HepG2 (cell line): ENCODE data around the gene DDN. TPM values are rescaled to one million over a fixed set of nuclear protein-coding genes. Genes with fewer than 3 reads are reported as not detected.

Source experiments
- BRD4 ChIP-seq: sonication (generic); formaldehyde crosslinking; IDR thresholded peaks from 2 replicates; pipeline ENCODE4 v1.4.0; 2020; ENCODE audit warnings: missing genetic modification reagents
- CREB1 ChIP-seq, 2 experiments: fragments of 450-650 bp in 1 of 2; IDR thresholded peaks; 2 replicates each; pipeline ENCODE4 v1.6.1; 2016 to 2017; ENCODE audit warnings: control low read depth in 1 of 2, mild to moderate bottlenecking in 1 of 2, missing compliant biosample characterization in 1 of 2, missing genetic modification characterization in 1 of 2
- ELF3 ChIP-seq: IDR thresholded peaks from 2 replicates; pipeline ENCODE4 v1.6.1; 2016; ENCODE audit warnings: missing genetic modification reagents, missing compliant biosample characterization
- LBX2 ChIP-seq: sonication (generic); formaldehyde crosslinking; IDR thresholded peaks from 2 replicates; pipeline ENCODE4 v1.5.0; 2020; ENCODE audit warnings: missing genetic modification reagents, mild to moderate bottlenecking, borderline replicate concordance
- NFIC ChIP-seq: IDR thresholded peaks from 2 replicates; pipeline ENCODE4 v1.6.1; 2012; ENCODE audit warnings: mild to moderate bottlenecking, low read length, inconsistent platforms
- NR2C2 ChIP-seq: sonication (generic); formaldehyde crosslinking; IDR thresholded peaks from 2 replicates; pipeline ENCODE4 v1.4.0; 2020; ENCODE audit warnings: missing genetic modification reagents, mild to moderate bottlenecking, moderate library complexity, borderline replicate concordance
- PREB ChIP-seq: sonication (generic); formaldehyde crosslinking; IDR thresholded peaks from 2 replicates; pipeline ENCODE4 v1.4.0; 2020; ENCODE audit warnings: missing genetic modification reagents
- RNF2 ChIP-seq: fragments of 450-650 bp; conservative IDR thresholded peaks from 2 replicates; pipeline ENCODE4 v1.6.1; 2016; ENCODE audit warnings: low read depth
- RORA ChIP-seq: sonication (generic); formaldehyde crosslinking; IDR thresholded peaks from 2 replicates; pipeline ENCODE4 v1.5.0; 2020; ENCODE audit warnings: mild to moderate bottlenecking, missing genetic modification reagents, moderate library complexity
- RXRA ChIP-seq: sonication (generic); formaldehyde crosslinking; IDR thresholded peaks from 2 replicates; pipeline ENCODE4 v1.5.1; 2020; ENCODE audit warnings: missing genetic modification reagents
- SIX1 ChIP-seq: sonication (generic); formaldehyde crosslinking; IDR thresholded peaks from 2 replicates; pipeline ENCODE4 v1.4.0; 2020; ENCODE audit warnings: missing genetic modification reagents, borderline replicate concordance
- SMC3 ChIP-seq: IDR thresholded peaks from 2 replicates; pipeline ENCODE4 v1.6.1; 2011; ENCODE audit warnings: low read length, improper control_type of control experiment
- U2AF1 ChIP-seq: fragments of 200-400 bp; formaldehyde crosslinking; optimal IDR thresholded peaks from 2 replicates; pipeline ENCODE3; 2017; ENCODE audit warnings: mild to moderate bottlenecking, low read depth, low read length
- ZBTB43 ChIP-seq: sonication (generic); formaldehyde crosslinking; conservative IDR thresholded peaks from 2 replicates; pipeline ENCODE4 v1.4.0; 2020; ENCODE audit warnings: missing genetic modification reagents
- ZFP82 ChIP-seq: sonication (generic); formaldehyde crosslinking; IDR thresholded peaks from 2 replicates; pipeline ENCODE4 v1.5.1; 2020; ENCODE audit warnings: mild to moderate bottlenecking, missing genetic modification reagents, borderline replicate concordance
- ZNF101 ChIP-seq: sonication (generic); formaldehyde crosslinking; IDR thresholded peaks from 2 replicates; pipeline ENCODE4 v1.4.0; 2020; ENCODE audit warnings: mild to moderate bottlenecking, low read depth, missing genetic modification reagents, borderline replicate concordance
- ZNF17 ChIP-seq: sonication (generic); formaldehyde crosslinking; IDR thresholded peaks from 2 replicates; pipeline ENCODE4 v1.5.0; 2020; ENCODE audit warnings: mild to moderate bottlenecking, missing genetic modification reagents
- ZNF263 ChIP-seq: sonication (generic); formaldehyde crosslinking; IDR thresholded peaks from 2 replicates; pipeline ENCODE4 v1.4.0; 2020; ENCODE audit warnings: missing genetic modification reagents
- ZNF292 ChIP-seq: sonication (generic); formaldehyde crosslinking; IDR thresholded peaks from 2 replicates; pipeline ENCODE4 v1.8.1; 2022; ENCODE audit warnings: mild to moderate bottlenecking, low read depth, missing genetic modification reagents, borderline replicate concordance
- ZNF296 ChIP-seq: sonication (generic); formaldehyde crosslinking; conservative IDR thresholded peaks from 2 replicates; pipeline ENCODE4 v1.5.0; 2020; ENCODE audit warnings: mild to moderate bottlenecking, missing genetic modification reagents
- ZNF362 ChIP-seq: sonication (generic); formaldehyde crosslinking; IDR thresholded peaks from 2 replicates; pipeline ENCODE4 v1.4.0; 2020; ENCODE audit warnings: missing genetic modification reagents, mild to moderate bottlenecking, borderline replicate concordance
- ZNF441 ChIP-seq: sonication (generic); formaldehyde crosslinking; IDR thresholded peaks from 2 replicates; pipeline ENCODE4 v1.7.0; 2021; ENCODE audit warnings: missing genetic modification reagents, borderline replicate concordance
- ZNF468 ChIP-seq: sonication (generic); formaldehyde crosslinking; IDR thresholded peaks from 2 replicates; pipeline ENCODE4 v1.8.0; 2022; ENCODE audit warnings: mild to moderate bottlenecking, moderate library complexity, missing genetic modification reagents
- ZNF496 ChIP-seq: sonication (generic); formaldehyde crosslinking; IDR thresholded peaks from 2 replicates; pipeline ENCODE4 v1.8.1; 2023; ENCODE audit warnings: mild to moderate bottlenecking, moderate library complexity, missing genetic modification reagents; ENCODE audit not compliant: insufficient replicate concordance
- ZNF549 ChIP-seq: sonication (generic); formaldehyde crosslinking; IDR thresholded peaks from 2 replicates; pipeline ENCODE4 v1.5.0; 2020; ENCODE audit warnings: missing genetic modification reagents
- ZNF562 ChIP-seq: sonication (generic); formaldehyde crosslinking; IDR thresholded peaks from 2 replicates; pipeline ENCODE4 v1.8.0; 2022; ENCODE audit warnings: missing genetic modification reagents, borderline replicate concordance
- ZNF674 ChIP-seq: sonication (generic); formaldehyde crosslinking; IDR thresholded peaks from 2 replicates; pipeline ENCODE4 v1.5.0; 2020; ENCODE audit warnings: low read depth, mild to moderate bottlenecking, missing genetic modification reagents
- polyA plus RNA-seq, 8 experiments: library from polyadenylated mRNA; depleted of rRNA in 3 of 8; stranded (reverse) in 7 of 8; unstranded in 1 of 8; fragments of >200 nt; fragmentation: Illumina TruSeq in 4 of 8; extraction: Trizol in 4 of 8; gene quantifications; 2 replicates each; pipeline versions ENCODE4 v1.2.1 to v1.2.3, GENCODE V29; 2011 to 2016; ENCODE audit warnings: low read depth in 4 of 8, missing spikeins in 1 of 8, mixed read lengths in 1 of 8; ENCODE audit not compliant: insufficient read depth in 1 of 8
- total RNA-seq, 5 experiments: library from RNA; depleted of rRNA; stranded (reverse); fragments of >200 nt; fragmentation: Illumina TruSeq; extraction: Trizol; gene quantifications; 2 replicates each; pipeline ENCODE4 v1.2.3, GENCODE V29; 2016; ENCODE audit warnings: low read depth in 1 of 5

Gene DDN
- total and polyA plus RNA-seq, 2 of the 13 experiments (the other 11 are each of a cell fraction or from before 2014, with no cell fraction given) = 0.24 to 0.53 TPM

GRCh38 chr12:48957141-48958048 lies 41.8 kb downstream of the DDN start, which contains the start of gene ARF3 (continued):
- no peak for TF ChIP-seq ZNF441 (CRISPR knock-in tag)
- TF ChIP-seq ZNF292 (CRISPR knock-in tag) = no peak
- no peak for TF ChIP-seq U2AF1
- TF ChIP-seq PREB (CRISPR knock-in tag) = no peak
- TF ChIP-seq ELF3 (CRISPR knock-in tag) = peak; percentile 73
- TF ChIP-seq ZNF17 (CRISPR knock-in tag) = no peak
- TF ChIP-seq SIX1 (CRISPR knock-in tag) = no peak
- no peak for TF ChIP-seq ZNF296 (CRISPR knock-in tag)
- TF ChIP-seq ZBTB43 (CRISPR knock-in tag) = no peak
- no peak for TF ChIP-seq ZNF101 (CRISPR knock-in tag)
- no peak for TF ChIP-seq ZNF674
- no peak; the same call in 1 of the 2 replicates for TF ChIP-seq RXRA (CRISPR knock-in tag)
- no peak for TF ChIP-seq SMC3
- TF ChIP-seq ZFP82 (CRISPR knock-in tag) = no peak
- no peak for TF ChIP-seq ZNF263 (CRISPR knock-in tag)
- peak; percentile 31; the same call in 1 of the 2 replicates for TF ChIP-seq NR2C2
- TF ChIP-seq LBX2 (CRISPR knock-in tag) = no peak
- TF ChIP-seq CREB1 (IDR thresholded peaks at IDR 0.05) = no peak
- no peak for TF ChIP-seq CREB1 (CRISPR knock-in tag; IDR thresholded peaks at IDR 0.05)
- peak; percentile 36; the same call in 1 of the 2 replicates for TF ChIP-seq ZNF362 (CRISPR knock-in tag)
- TF ChIP-seq RNF2 = no peak
- no peak for TF ChIP-seq ZNF468 (CRISPR knock-in tag)
- no peak for TF ChIP-seq ZNF549
- TF ChIP-seq ZNF496 (CRISPR knock-in tag) = no peak
- TF ChIP-seq RORA (CRISPR knock-in tag) = no peak
- no peak for TF ChIP-seq BRD4 (CRISPR knock-in tag)
- no peak for TF ChIP-seq NFIC
- TF ChIP-seq ZNF562 (CRISPR knock-in tag) = no peak
